GM19239 (cell line): Measurements from ENCODE around the gene ZNF674.
A peak's percentile ranks its signal among the peaks of the same experiment; 100 is the strongest.
"Not testable (repeated sequence)": the region's sequence is repeated elsewhere in the genome, so short reads cannot be mapped to it uniquely, and the experiment has no call there.

ENCODE experiments used
- DNase-seq: peaks from one replicate; pipeline ENCODE4 v3.0.0; 2011; ENCODE audit warnings: low spot score; ENCODE audit not compliant: insufficient read length
- FAIRE-seq: peaks from 2 replicates; lab custom pipeline; 2011; peaks lifted over from hg19 to GRCh38; lab: Jason Lieb, UNC

ZNF674 gene

GRCh38 chrX:46571423-46572339 is 26.5 kb upstream of the ZNF674 start:
- FAIRE-seq, result peak; percentile 91
- no peak for DNase-seq

GRCh38 chrX:46569621-46570020 is 24.4 kb upstream of the ZNF674 start:
- no peak for FAIRE-seq

GRCh38 chrX:46567388-46567787 is 22.2 kb upstream of the ZNF674 start:
- FAIRE-seq (no peak), DNase-seq (no peak)

More at GRCh38 chrX:46569621-46570020, 24.4 kb upstream of the ZNF674 start:
- no peak for DNase-seq

- DNase-seq, result peak; percentile 50
- FAIRE-seq, result peak; percentile 100
These were observed 16.8 kb upstream of the ZNF674 start for GRCh38 chrX:46561824-46562657.

- FAIRE-seq (no peak), DNase-seq (no peak)
These were observed 13.8 kb upstream of the ZNF674 start for GRCh38 chrX:46559062-46559461.

- FAIRE-seq (no peak), DNase-seq (no peak)
These were observed 9.7 kb upstream of the ZNF674 start for GRCh38 chrX:46554942-46555341.

GRCh38 chrX:46553935-46554334 is 8.7 kb upstream of the ZNF674 start:
- FAIRE-seq, result no peak

GRCh38 chrX:46551494-46552128 is 6.4 kb upstream of the ZNF674 start:
- FAIRE-seq (no peak), DNase-seq (no peak)

More at GRCh38 chrX:46553935-46554334, 8.7 kb upstream of the ZNF674 start:
- no peak for DNase-seq

GRCh38 chrX:46549914-46550313 is 4.7 kb upstream of the ZNF674 start:
- FAIRE-seq (no peak), DNase-seq (no peak)

GRCh38 chrX:46547857-46548256 is 2.6 kb upstream of the ZNF674 start:
- DNase-seq (no peak), FAIRE-seq (no peak)

- not testable (repeated sequence) for FAIRE-seq, DNase-seq
These were observed 694 bp downstream of the ZNF674 start for GRCh38 chrX:46544527-46544926.

GRCh38 chrX:46543441-46543840 is 1.8 kb downstream of the ZNF674 start:
- DNase-seq, result no peak
- no peak for FAIRE-seq

GRCh38 chrX:46531442-46531841 is 13.8 kb downstream of the ZNF674 start:
- DNase-seq, result no peak

GRCh38 chrX:46530404-46530908 is 14.8 kb downstream of the ZNF674 start:
- FAIRE-seq, DNase-seq: not testable (repeated sequence)

More at GRCh38 chrX:46531442-46531841, 13.8 kb downstream of the ZNF674 start:
- no peak for FAIRE-seq

- DNase-seq, result not testable (repeated sequence)
- peak; percentile 85 for FAIRE-seq
These were observed 15.3 kb downstream of the ZNF674 start for GRCh38 chrX:46529740-46530403.

- FAIRE-seq, DNase-seq: not testable (repeated sequence)
These were observed 16.6 kb downstream of the ZNF674 start for GRCh38 chrX:46528640-46529039.

- FAIRE-seq (no peak), DNase-seq (no peak)
These were observed 39.1 kb downstream of the ZNF674 start for GRCh38 chrX:46506076-46506475.

- no peak for FAIRE-seq
- no peak for DNase-seq
These were observed 42.4 kb downstream of the ZNF674 start for GRCh38 chrX:46502848-46503247.

GRCh38 chrX:46500054-46500453 is 45.2 kb downstream of the ZNF674 start:
- DNase-seq, result no peak
- peak; percentile 52 for FAIRE-seq

- FAIRE-seq, result no peak
- no peak for DNase-seq
These were observed 56.5 kb downstream of the ZNF674 start for GRCh38 chrX:46488712-46489111.
